ENCODE data around the gene MRAS. TPM values are rescaled to one million over a fixed set of nuclear protein-coding genes. Genes with fewer than 3 reads are reported as not detected.

The MRAS gene
- total RNA-seq, 1 experiment from 2014 or later: 0.77 TPM

- H3K36me3 ChIP-seq (ENCODE audit: insufficient read depth, low read length, poor library complexity, severe bottlenecking): no peaks in the 10 kb centered on the region
- intact Hi-C loops (cut with micrococcal nuclease; ENCODE audit: unreplicated experiment): no loop called here
- H3K4me3 ChIP-seq (ENCODE audit: low read depth, low read length, poor library complexity, severe bottlenecking): no peak overlapping the region
- H3K4me1 ChIP-seq (ENCODE audit: insufficient read depth, low read length, poor library complexity, severe bottlenecking): no peaks in the 10 kb centered on the region
- DNase-seq (ENCODE audit: low spot score): no peak
- ChIA-PET CTCF (no interaction called here), POLR2A (ENCODE audit: low non-redundant PET) (no interaction called here)
- H3K9me3 ChIP-seq (ENCODE audit: low read depth, low read length, poor library complexity, severe bottlenecking): no peaks in the 10 kb centered on the region
- BruUV-seq (replicated peaks): no TSS peak
- H3K27ac ChIP-seq (ENCODE audit: low read depth, low read length, poor library complexity, severe bottlenecking): no peak overlapping the region
- TF ChIP-seq EZH2 (IDR thresholded peaks at IDR 0.05; ENCODE audit: borderline replicate concordance, low read depth, low read length, poor library complexity, severe bottlenecking) (no peak), CTCF (conservative IDR thresholded peaks at IDR 0.05; ENCODE audit: low read depth, low read length) (no peak)
- peaks cover 11% of the 10 kb centered on the region for H3K27me3 ChIP-seq (replicated peaks; ENCODE audit: insufficient read depth, low read depth, low read length, poor library complexity)
These were observed 58.2 kb downstream of the MRAS start for GRCh38 chr3:138406606-138407005.

GRCh38 chr3:138407236-138407907, 59.0 kb downstream of the MRAS start:
- ChIA-PET POLR2A (ENCODE audit: low non-redundant PET) (no interaction called here), CTCF (no interaction called here)
- no peak overlapping the region for H3K4me3 ChIP-seq (ENCODE audit: low read depth, low read length, poor library complexity, severe bottlenecking)
- no peak for DNase-seq (ENCODE audit: low spot score)
- no peak for TF ChIP-seq CTCF (conservative IDR thresholded peaks at IDR 0.05; ENCODE audit: low read depth, low read length)
- no peak for TF ChIP-seq EZH2 (IDR thresholded peaks at IDR 0.05; ENCODE audit: borderline replicate concordance, low read depth, low read length, poor library complexity, severe bottlenecking)
- intact Hi-C loops (cut with micrococcal nuclease; ENCODE audit: unreplicated experiment): no loop called here
- no peaks in the 10 kb centered on the region for H3K4me1 ChIP-seq (ENCODE audit: insufficient read depth, low read length, poor library complexity, severe bottlenecking)
- no TSS peak for BruUV-seq (replicated peaks)
- no peaks in the 10 kb centered on the region for H3K36me3 ChIP-seq (ENCODE audit: insufficient read depth, low read length, poor library complexity, severe bottlenecking)
- H3K9me3 ChIP-seq (ENCODE audit: low read depth, low read length, poor library complexity, severe bottlenecking): no peaks in the 10 kb centered on the region
- H3K27ac ChIP-seq (ENCODE audit: low read depth, low read length, poor library complexity, severe bottlenecking): no peak overlapping the region
- peaks cover 11% of the 10 kb centered on the region for H3K27me3 ChIP-seq (replicated peaks; ENCODE audit: insufficient read depth, low read depth, low read length, poor library complexity)

- TF ChIP-seq CTCF (conservative IDR thresholded peaks at IDR 0.05; ENCODE audit: low read depth, low read length): no peak
- TF ChIP-seq EZH2 (IDR thresholded peaks at IDR 0.05; ENCODE audit: borderline replicate concordance, low read depth, low read length, poor library complexity, severe bottlenecking): no peak
- Histone ChIP-seq H3K9me3 (ENCODE audit: low read depth, low read length, poor library complexity, severe bottlenecking) (no peaks in the 10 kb centered on the region), H3K36me3 (ENCODE audit: insufficient read depth, low read length, poor library complexity, severe bottlenecking) (no peaks in the 10 kb centered on the region), H3K27me3 (replicated peaks; ENCODE audit: insufficient read depth, low read depth, low read length, poor library complexity) (peaks cover 11% of the 10 kb centered on the region), H3K4me3 (ENCODE audit: low read depth, low read length, poor library complexity, severe bottlenecking) (no peak overlapping the region), H3K27ac (ENCODE audit: low read depth, low read length, poor library complexity, severe bottlenecking) (no peak overlapping the region), H3K4me1 (ENCODE audit: insufficient read depth, low read length, poor library complexity, severe bottlenecking) (no peaks in the 10 kb centered on the region)
- BruUV-seq (replicated peaks): no TSS peak
- intact Hi-C loops (cut with micrococcal nuclease; ENCODE audit: unreplicated experiment): no loop called here
- ChIA-PET POLR2A (ENCODE audit: low non-redundant PET) (no interaction called here), CTCF (interaction anchor here (0.9 kb wide), 1 partner anchor 185 kb away, joined by 3 read pairs; the partner anchor contains the start of gene CEP70)
- DNase-seq (ENCODE audit: low spot score): no peak
These were observed 60.6 kb downstream of the MRAS start for GRCh38 chr3:138408751-138409570.

Data from A673 (cell line).